Cardiac muscle cell (in vitro differentiated cells and primary cell): ENCODE results near the gene FAM186B. TPM values are rescaled to one million over a fixed set of nuclear protein-coding genes. Genes with fewer than 3 reads are reported as not detected.

Experiments used
- DNase-seq, 2 donors: peaks; one replicate each; pipeline versions ENCODE4 v3.0.0 to v3.0.0-alpha.2; 2010 to 2017; ENCODE audit warnings: low read depth in 1 of 2, low spot score in 1 of 2
- H3K27ac ChIP-seq: fragments of 200-600 bp; sonication (generic); 2 replicates; pipeline ENCODE4 v1.5.1; 2016
- H3K27me3 ChIP-seq: fragments of 200-600 bp; sonication (generic); 2 replicates; pipeline ENCODE4 v1.6.0; 2016; ENCODE audit warnings: control low read depth
- H3K36me3 ChIP-seq: fragments of 200-600 bp; sonication (generic); 2 replicates; pipeline ENCODE4 v1.5.1; 2016; ENCODE audit warnings: control low read depth
- H3K4me1 ChIP-seq: fragments of 200-600 bp; sonication (generic); 2 replicates; pipeline ENCODE4 v1.8.1; 2017; ENCODE audit warnings: low read depth, mild to moderate bottlenecking, mixed run types
- H3K4me3 ChIP-seq: fragments of 200-600 bp; sonication (generic); 2 replicates; pipeline ENCODE4 v1.5.1; 2016; ENCODE audit warnings: mild to moderate bottlenecking
- H3K9me3 ChIP-seq: fragments of 200-600 bp; sonication (generic); 2 replicates; pipeline ENCODE4 v1.5.1; 2017; ENCODE audit warnings: low read depth, mild to moderate bottlenecking, control low read depth
- polyA plus RNA-seq: library from polyadenylated mRNA; unstranded; fragments of >200 nt; fragmentation: Nextera tagmentation; extraction: Ambion mirVana; gene quantifications from 2 replicates; pipeline ENCODE4 v1.2.1, GENCODE V29; 2016
- total RNA-seq: library from RNA; depleted of rRNA; stranded (reverse); fragments of >200 nt; gene quantifications from 2 replicates; pipeline ENCODE4 v1.2.3, GENCODE V29; 2016
- TF ChIP-seq, protein P1 (sequence below): IDR thresholded peaks from 2 replicates; pipeline ENCODE4 v1.5.1; 2012; ENCODE audit warnings: low read depth, mild to moderate bottlenecking, low read length

Gene FAM186B
- total and polyA plus RNA-seq, 2 experiments from 2014 or later = 0.99 to 1.6 TPM

DNA sequence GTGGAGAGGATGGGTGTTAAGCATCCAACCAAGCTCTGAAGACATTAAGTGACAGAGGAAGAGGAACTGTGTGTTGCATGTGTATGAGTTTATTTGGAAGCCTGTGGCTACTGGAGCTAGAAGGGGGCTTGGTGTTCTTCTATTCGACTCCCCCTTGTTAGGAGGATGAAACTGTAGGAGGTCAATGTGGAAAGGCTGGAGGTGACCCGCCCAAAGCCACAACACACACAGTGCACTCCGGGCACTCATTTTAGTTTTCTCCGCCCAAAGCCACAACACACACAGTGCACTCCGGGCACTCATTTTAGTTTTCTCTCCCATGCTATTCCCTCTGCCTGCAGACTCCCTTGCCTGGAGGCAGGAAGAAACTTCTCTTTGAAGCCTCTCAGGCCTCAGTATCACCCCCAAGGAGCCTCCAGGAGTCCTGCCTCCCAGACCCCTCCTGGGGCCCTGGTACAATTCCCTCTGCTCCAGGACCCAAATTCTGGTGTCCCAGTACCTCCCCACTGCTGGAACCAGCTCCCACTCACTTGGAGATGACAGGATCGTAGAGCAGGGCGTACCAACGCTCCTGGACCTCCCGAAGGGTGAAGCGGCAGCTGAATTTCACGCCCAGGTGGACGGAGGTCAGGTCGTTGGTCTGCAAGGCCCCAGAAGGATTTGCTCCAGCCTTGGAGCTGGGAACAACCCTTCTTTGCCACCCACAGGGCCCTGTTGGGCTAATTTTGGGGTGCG, 41.3 kb downstream of the FAM186B start:
- no peak overlapping the region for H3K4me3 ChIP-seq
- no peak overlapping the region for H3K27ac ChIP-seq
- TF ChIP-seq, protein P1, sequence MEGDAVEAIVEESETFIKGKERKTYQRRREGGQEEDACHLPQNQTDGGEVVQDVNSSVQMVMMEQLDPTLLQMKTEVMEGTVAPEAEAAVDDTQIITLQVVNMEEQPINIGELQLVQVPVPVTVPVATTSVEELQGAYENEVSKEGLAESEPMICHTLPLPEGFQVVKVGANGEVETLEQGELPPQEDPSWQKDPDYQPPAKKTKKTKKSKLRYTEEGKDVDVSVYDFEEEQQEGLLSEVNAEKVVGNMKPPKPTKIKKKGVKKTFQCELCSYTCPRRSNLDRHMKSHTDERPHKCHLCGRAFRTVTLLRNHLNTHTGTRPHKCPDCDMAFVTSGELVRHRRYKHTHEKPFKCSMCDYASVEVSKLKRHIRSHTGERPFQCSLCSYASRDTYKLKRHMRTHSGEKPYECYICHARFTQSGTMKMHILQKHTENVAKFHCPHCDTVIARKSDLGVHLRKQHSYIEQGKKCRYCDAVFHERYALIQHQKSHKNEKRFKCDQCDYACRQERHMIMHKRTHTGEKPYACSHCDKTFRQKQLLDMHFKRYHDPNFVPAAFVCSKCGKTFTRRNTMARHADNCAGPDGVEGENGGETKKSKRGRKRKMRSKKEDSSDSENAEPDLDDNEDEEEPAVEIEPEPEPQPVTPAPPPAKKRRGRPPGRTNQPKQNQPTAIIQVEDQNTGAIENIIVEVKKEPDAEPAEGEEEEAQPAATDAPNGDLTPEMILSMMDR = no peak
- H3K27me3 ChIP-seq = no peaks in the 10 kb centered on the region
- no peak for DNase-seq
- H3K9me3 ChIP-seq = no peaks in the 10 kb centered on the region
- H3K36me3 ChIP-seq = peaks cover 28% of the 10 kb centered on the region
- peaks cover 11% of the 10 kb centered on the region for H3K4me1 ChIP-seq

DNA sequence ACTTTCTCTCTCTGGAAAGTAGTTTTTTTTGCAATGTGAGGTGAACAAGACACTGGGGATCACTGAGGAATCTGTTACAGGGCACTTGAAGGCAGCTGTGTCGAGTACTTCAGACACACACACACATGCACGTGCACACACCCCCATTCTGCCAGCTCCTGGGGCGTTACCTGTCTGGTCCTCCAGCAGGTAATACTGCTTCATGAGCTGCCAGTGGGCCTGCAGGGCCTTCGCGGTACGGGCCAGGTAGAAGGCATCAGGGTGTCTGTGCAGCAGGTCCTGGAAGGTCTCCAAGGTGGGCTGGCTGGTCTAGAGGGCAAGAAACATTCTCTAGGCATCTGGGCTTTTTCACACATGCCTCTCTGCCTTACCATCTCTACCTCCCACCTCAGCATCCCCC, 42.6 kb downstream of the FAM186B start:
- H3K27me3 ChIP-seq = no peaks in the 10 kb centered on the region
- peaks cover 34% of the 10 kb centered on the region for H3K36me3 ChIP-seq
- DNase-seq = no peak
- TF ChIP-seq, protein P1 = no peak
- H3K4me3 ChIP-seq = no peak overlapping the region
- H3K9me3 ChIP-seq = no peaks in the 10 kb centered on the region
- no peak overlapping the region for H3K27ac ChIP-seq
- peaks cover 7% of the 10 kb centered on the region for H3K4me1 ChIP-seq

DNA sequence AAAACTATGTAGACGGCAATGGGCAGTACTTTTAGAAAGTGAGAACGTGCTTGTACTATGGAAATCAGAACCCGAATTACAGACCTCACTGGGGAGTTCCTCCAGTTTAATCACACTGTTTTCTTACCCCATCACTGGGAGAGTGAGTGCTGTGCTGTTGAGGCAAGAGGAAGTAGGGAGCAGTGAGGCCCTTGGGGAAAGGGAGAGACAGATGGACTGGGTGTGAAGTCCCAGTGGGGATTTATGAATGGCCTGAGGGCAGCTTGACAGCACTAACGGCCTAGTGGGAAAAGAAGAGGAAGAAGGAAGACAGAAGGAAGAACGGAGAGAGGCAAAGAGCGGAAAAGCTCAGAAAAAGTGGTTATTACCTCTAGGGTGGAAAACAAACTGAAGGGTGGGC, 43.2 kb downstream of the FAM186B start:
- Histone ChIP-seq H3K27me3 (no peaks in the 10 kb centered on the region), H3K4me3 (no peak overlapping the region), H3K36me3 (peaks cover 34% of the 10 kb centered on the region), H3K27ac (no peak overlapping the region), H3K9me3 (no peaks in the 10 kb centered on the region), H3K4me1 (peaks cover 7% of the 10 kb centered on the region)
- TF ChIP-seq, protein P1 = no peak
- DNase-seq = no peak

DNA sequence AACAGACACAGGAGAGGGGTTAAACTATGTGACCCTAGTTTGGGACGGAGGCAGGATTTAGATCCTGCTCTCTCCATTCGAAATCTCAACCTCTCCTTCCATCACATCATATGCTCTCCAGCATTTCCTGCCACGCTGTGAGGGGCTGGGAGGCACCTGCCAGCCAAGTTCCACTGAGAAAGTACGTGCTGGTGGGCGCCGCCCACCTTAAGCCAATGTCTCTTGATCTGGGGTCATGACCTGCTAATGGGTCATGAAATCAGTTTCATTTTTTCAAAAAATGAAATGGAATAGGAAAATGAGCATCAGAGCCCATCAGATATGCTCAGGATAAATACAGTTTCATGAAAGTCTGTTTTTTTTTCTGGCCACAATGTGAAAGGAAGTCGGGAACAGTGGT, 44.7 kb downstream of the FAM186B start:
- Histone ChIP-seq H3K27me3 (no peaks in the 10 kb centered on the region), H3K4me1 (peaks cover 4% of the 10 kb centered on the region), H3K27ac (no peak overlapping the region), H3K36me3 (peaks cover 34% of the 10 kb centered on the region), H3K9me3 (no peaks in the 10 kb centered on the region), H3K4me3 (no peak overlapping the region)
- TF ChIP-seq, protein P1 = no peak
- no peak for DNase-seq

DNA sequence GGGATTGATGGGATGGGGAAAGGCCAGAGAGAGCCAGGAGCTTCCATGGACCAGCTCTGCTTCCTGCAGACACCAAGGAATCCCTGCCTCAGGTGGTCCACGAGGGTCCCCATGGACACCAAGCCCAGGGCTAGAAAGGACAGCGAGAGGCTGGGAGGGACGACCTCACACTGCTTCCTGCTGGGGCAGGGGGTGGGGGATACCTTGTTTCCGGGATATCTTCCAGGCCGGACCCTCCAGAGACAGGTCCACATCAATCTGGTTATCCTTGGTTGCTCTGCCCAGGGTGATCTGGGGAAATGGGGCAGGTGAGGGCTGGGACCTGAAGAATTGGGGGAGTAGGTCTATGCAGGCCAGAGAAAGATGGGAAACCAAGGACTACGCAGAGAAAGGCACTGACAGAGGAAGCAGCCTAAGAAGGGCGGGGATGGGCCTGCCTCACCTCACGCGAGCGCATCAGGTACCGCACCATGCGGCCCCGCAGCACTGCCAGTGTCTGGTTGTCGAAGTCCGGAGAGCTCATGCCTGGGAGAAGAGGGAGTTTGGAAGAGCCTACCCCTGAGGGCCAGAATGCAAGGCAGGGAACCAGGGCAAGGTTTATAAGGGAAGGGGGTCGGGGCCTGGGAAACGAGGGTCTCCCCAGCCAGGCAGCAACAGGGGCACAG, 46.3 kb downstream of the FAM186B start:
- Histone ChIP-seq H3K36me3 (peaks cover 34% of the 10 kb centered on the region), H3K27ac (no peak overlapping the region), H3K4me1 (no peaks in the 10 kb centered on the region), H3K27me3 (no peaks in the 10 kb centered on the region), H3K4me3 (no peak overlapping the region), H3K9me3 (no peaks in the 10 kb centered on the region)
- no peak for DNase-seq
- TF ChIP-seq, protein P1 = no peak
